Immature natural killer cell (primary cell): ENCODE results near the gene PLEKHH2. TPM values are rescaled to one million over a fixed set of nuclear protein-coding genes. Genes with fewer than 3 reads are reported as not detected.
"Not testable (repeated sequence)": the region's sequence is repeated elsewhere in the genome, so short reads cannot be mapped to it uniquely, and the experiment has no call there.

ENCODE experiments used
- DNase-seq, 3 donors: peaks; one replicate each; pipeline ENCODE4 v3.0.0; 2022; ENCODE audit warnings: mixed read lengths in 1 of 3
- H3K27ac Mint-ChIP-seq, 6 donors: one replicate each; pipeline ENCODE4 v1.8.0; 2020; ENCODE audit warnings: mixed read lengths in 6 of 6, mild to moderate bottlenecking in 5 of 6, inconsistent platforms in 4 of 6, moderate library complexity in 3 of 6
- H3K27me3 Mint-ChIP-seq, 3 donors: one replicate each; pipeline ENCODE4 v1.8.0; 2020 to 2021; ENCODE audit warnings: low read depth in 3 of 3, mild to moderate bottlenecking in 3 of 3, mixed read lengths in 3 of 3, moderate library complexity in 3 of 3, inconsistent platforms in 1 of 3
- H3K36me3 Mint-ChIP-seq, 3 donors: one replicate each; pipeline ENCODE4 v1.8.0; 2020; ENCODE audit warnings: mixed read lengths in 3 of 3, inconsistent platforms in 2 of 3, mild to moderate bottlenecking in 2 of 3
- H3K4me1 Mint-ChIP-seq, 2 donors: one replicate each; pipeline ENCODE4 v1.8.0; 2020; ENCODE audit warnings: inconsistent platforms in 2 of 2, mild to moderate bottlenecking in 2 of 2, mixed read lengths in 2 of 2, moderate library complexity in 1 of 2
- H3K4me3 Mint-ChIP-seq, 5 donors: one replicate each; pipeline ENCODE4 v1.8.0; 2020; ENCODE audit warnings: mild to moderate bottlenecking in 5 of 5, mixed read lengths in 5 of 5, inconsistent platforms in 3 of 5, moderate library complexity in 3 of 5
- H3K9me3 Mint-ChIP-seq, 6 donors: one replicate each; pipeline ENCODE4 v1.8.0; 2020; ENCODE audit warnings: mild to moderate bottlenecking in 6 of 6, mixed read lengths in 6 of 6, inconsistent platforms in 4 of 6, moderate library complexity in 3 of 6
- polyA plus RNA-seq, 3 donors: library from polyadenylated mRNA; unstranded; fragments of 300-500 nt; fragmentation: Illumina TruSeq; gene quantifications; one replicate each; pipeline ENCODE4 v1.2.3, GENCODE V29; 2021

The PLEKHH2 gene
- polyA plus RNA-seq, 3 donors from 2014 or later = not detected

- Mint-ChIP-seq H3K27me3 (peaks cover 6 to 9% (median 7%) of the 10 kb centered on the region in 3 donors), H3K36me3 (no peaks in the 10 kb centered on the region), H3K9me3 (no peaks in the 10 kb centered on the region), H3K4me1 (no peaks in the 10 kb centered on the region), H3K27ac (no peak overlapping the region), H3K4me3 (no peak overlapping the region)
- no peak for DNase-seq
Observed at GRCh38 chr2:43714164-43714563, 77.1 kb downstream of the PLEKHH2 start.

- no peak overlapping the region for H3K27ac Mint-ChIP-seq
- no peaks in the 10 kb centered on the region for H3K4me1 Mint-ChIP-seq
- H3K27me3 Mint-ChIP-seq = peaks cover 4 to 9% (median 7%) of the 10 kb centered on the region in 3 donors
- H3K4me3 Mint-ChIP-seq = no peak overlapping the region
- no peaks in the 10 kb centered on the region for H3K36me3 Mint-ChIP-seq
- no peak for DNase-seq
- H3K9me3 Mint-ChIP-seq = no peaks in the 10 kb centered on the region
Observed at GRCh38 chr2:43715300-43716098, 78.4 kb downstream of the PLEKHH2 start.

GRCh38 chr2:43717322-43717721 lies 80.3 kb downstream of the PLEKHH2 start:
- Mint-ChIP-seq H3K9me3 (no peaks in the 10 kb centered on the region), H3K4me3 (no peak overlapping the region), H3K4me1 (no peaks in the 10 kb centered on the region), H3K27ac (no peak overlapping the region), H3K27me3 (peaks cover 6 to 7% (median 7%) of the 10 kb centered on the region in 3 donors), H3K36me3 (no peaks in the 10 kb centered on the region)
- DNase-seq = no peak

GRCh38 chr2:43718530-43719124 lies 81.6 kb downstream of the PLEKHH2 start:
- H3K27me3 Mint-ChIP-seq = peaks cover 4 to 7% (median 7%) of the 10 kb centered on the region in 3 donors
- no peak overlapping the region for H3K4me3 Mint-ChIP-seq
- no peaks in the 10 kb centered on the region for H3K36me3 Mint-ChIP-seq
- no peak for DNase-seq
- H3K4me1 Mint-ChIP-seq = no peaks in the 10 kb centered on the region
- H3K9me3 Mint-ChIP-seq = no peaks in the 10 kb centered on the region
- no peak overlapping the region for H3K27ac Mint-ChIP-seq

GRCh38 chr2:43724728-43725526 lies 87.9 kb downstream of the PLEKHH2 start:
- no peak overlapping the region for H3K27ac Mint-ChIP-seq
- no peaks in the 10 kb centered on the region for H3K4me1 Mint-ChIP-seq

GRCh38 chr2:43725711-43726246 lies 88.7 kb downstream of the PLEKHH2 start:
- no peaks in the 10 kb centered on the region for H3K36me3 Mint-ChIP-seq
- H3K27ac Mint-ChIP-seq = no peak overlapping the region
- H3K27me3 Mint-ChIP-seq = peaks cover 2 to 5% (median 4%) of the 10 kb centered on the region in 3 donors
- H3K9me3 Mint-ChIP-seq = no peaks in the 10 kb centered on the region
- no peak overlapping the region for H3K4me3 Mint-ChIP-seq
- H3K4me1 Mint-ChIP-seq = no peaks in the 10 kb centered on the region
- DNase-seq = no peak

More at GRCh38 chr2:43724728-43725526, 87.9 kb downstream of the PLEKHH2 start:
- no peaks in the 10 kb centered on the region for H3K9me3 Mint-ChIP-seq
- H3K4me3 Mint-ChIP-seq = no peak overlapping the region
- H3K36me3 Mint-ChIP-seq = no peaks in the 10 kb centered on the region
- no peak for DNase-seq
- H3K27me3 Mint-ChIP-seq = peaks cover 2 to 6% (median 5%) of the 10 kb centered on the region in 3 donors

- not testable (repeated sequence) for DNase-seq, H3K27ac Mint-ChIP-seq, H3K4me3 Mint-ChIP-seq, H3K9me3 Mint-ChIP-seq, H3K4me1 Mint-ChIP-seq, H3K27me3 Mint-ChIP-seq, H3K36me3 Mint-ChIP-seq
Observed at GRCh38 chr2:43726961-43727633, 90.0 kb downstream of the PLEKHH2 start.

- Mint-ChIP-seq H3K27me3 (peaks cover 2 to 6% (median 4%) of the 10 kb centered on the region in 3 donors), H3K36me3 (no peaks in the 10 kb centered on the region), H3K4me1 (no peaks in the 10 kb centered on the region), H3K27ac (no peak overlapping the region), H3K4me3 (no peak overlapping the region), H3K9me3 (no peaks in the 10 kb centered on the region)
- no peak for DNase-seq
Observed at GRCh38 chr2:43727634-43728014, 90.6 kb downstream of the PLEKHH2 start.

- Mint-ChIP-seq H3K4me1 (no peaks in the 10 kb centered on the region), H3K9me3 (no peaks in the 10 kb centered on the region), H3K36me3 (no peaks in the 10 kb centered on the region), H3K27ac (no peak overlapping the region), H3K4me3 (no peak overlapping the region), H3K27me3 (peaks cover 2 to 11% (median 6%) of the 10 kb centered on the region in 3 donors)
- no peak for DNase-seq
Observed at GRCh38 chr2:43729491-43730174, 92.6 kb downstream of the PLEKHH2 start.

GRCh38 chr2:43731211-43731610 lies 94.2 kb downstream of the PLEKHH2 start:
- no peak overlapping the region for H3K4me3 Mint-ChIP-seq
- H3K27me3 Mint-ChIP-seq = peaks cover 3 to 11% (median 6%) of the 10 kb centered on the region in 3 donors
- H3K36me3 Mint-ChIP-seq = no peaks in the 10 kb centered on the region
- no peaks in the 10 kb centered on the region for H3K9me3 Mint-ChIP-seq
- H3K27ac Mint-ChIP-seq = no peak overlapping the region
- no peak for DNase-seq
- H3K4me1 Mint-ChIP-seq = no peaks in the 10 kb centered on the region

- peaks cover 8 to 21% (median 12%) of the 10 kb centered on the region in 3 donors for H3K27me3 Mint-ChIP-seq
- H3K4me3 Mint-ChIP-seq = no peak overlapping the region
- H3K4me1 Mint-ChIP-seq = no peaks in the 10 kb centered on the region
- H3K27ac Mint-ChIP-seq = no peak overlapping the region
- H3K9me3 Mint-ChIP-seq = no peaks in the 10 kb centered on the region
- H3K36me3 Mint-ChIP-seq = no peaks in the 10 kb centered on the region
- no peak for DNase-seq
Observed at GRCh38 chr2:43736637-43737036, 99.6 kb downstream of the PLEKHH2 start.

- H3K9me3 Mint-ChIP-seq = no peaks in the 10 kb centered on the region
- peaks cover 8 to 21% (median 12%) of the 10 kb centered on the region in 3 donors for H3K27me3 Mint-ChIP-seq
- H3K36me3 Mint-ChIP-seq = no peaks in the 10 kb centered on the region
- H3K27ac Mint-ChIP-seq = no peak overlapping the region
- H3K4me3 Mint-ChIP-seq = no peak overlapping the region
- no peak for DNase-seq
- H3K4me1 Mint-ChIP-seq = no peaks in the 10 kb centered on the region
Observed at GRCh38 chr2:43737097-43737854, 100.2 kb downstream of the PLEKHH2 start.
